NCI-H345 (cell line): Measurements from ENCODE around the gene ITPK1.

Experiments
- DNase-seq: peaks from one replicate; lab custom pipeline; 2025; lab: John Stamatoyannopoulos, UW

Gene ITPK1

DNA sequence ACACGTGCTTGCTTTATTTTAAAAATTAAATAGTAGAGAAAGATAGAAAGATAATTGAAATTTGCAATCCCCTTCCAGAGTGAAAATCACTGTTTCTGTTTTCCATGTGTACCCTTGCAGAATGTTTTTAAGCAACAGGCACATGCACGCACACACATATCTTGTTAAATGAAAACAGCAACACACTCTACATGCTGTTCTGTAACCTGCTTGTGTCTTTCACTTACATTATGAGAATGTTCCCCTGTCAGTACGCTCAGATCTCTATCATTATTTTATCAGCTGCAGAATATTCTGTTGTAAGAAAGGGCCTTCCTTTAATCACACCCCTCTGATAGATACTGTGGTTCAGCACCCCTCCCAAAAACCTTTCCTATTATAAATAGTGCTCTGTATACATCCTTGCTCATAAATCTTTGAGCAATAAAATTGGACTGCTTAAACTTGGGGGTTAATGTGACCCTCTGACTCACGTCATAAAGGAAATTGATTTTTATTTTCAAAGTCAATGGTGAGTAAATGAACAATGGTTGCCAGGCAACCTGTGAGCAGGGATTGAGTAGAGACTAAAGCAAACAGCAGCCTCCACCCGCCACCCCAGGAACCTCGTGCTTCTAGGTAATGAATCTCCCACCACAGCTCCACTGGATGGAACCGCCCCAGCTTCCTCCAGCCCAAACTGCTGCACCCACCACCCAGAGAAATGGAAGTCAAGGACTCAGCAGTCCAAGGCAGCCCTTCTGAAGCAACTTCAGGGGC lies 224.7 kb downstream of the ITPK1 start:
- DNase-seq: peak; percentile 94

DNA sequence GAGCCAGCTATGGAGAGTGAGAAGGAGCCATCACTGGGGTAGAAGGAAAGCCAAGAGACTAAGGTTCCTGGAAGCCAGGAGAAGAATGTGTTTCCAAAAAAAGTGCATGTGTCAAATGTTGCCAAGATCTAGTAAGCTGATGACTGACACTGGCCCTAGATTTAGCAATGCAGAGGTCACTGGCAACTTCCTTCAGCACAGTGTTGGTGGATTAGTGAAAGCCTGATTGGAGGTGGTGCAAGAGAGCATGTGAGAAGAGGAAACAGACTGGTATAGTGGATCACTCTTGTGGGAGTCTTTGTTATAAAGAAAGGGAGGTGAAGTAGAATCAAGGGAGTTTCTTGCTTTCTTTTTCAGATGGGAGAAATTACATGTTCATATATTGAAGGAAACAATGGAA lies 226.8 kb downstream of the ITPK1 start:
- no peak for DNase-seq

DNA sequence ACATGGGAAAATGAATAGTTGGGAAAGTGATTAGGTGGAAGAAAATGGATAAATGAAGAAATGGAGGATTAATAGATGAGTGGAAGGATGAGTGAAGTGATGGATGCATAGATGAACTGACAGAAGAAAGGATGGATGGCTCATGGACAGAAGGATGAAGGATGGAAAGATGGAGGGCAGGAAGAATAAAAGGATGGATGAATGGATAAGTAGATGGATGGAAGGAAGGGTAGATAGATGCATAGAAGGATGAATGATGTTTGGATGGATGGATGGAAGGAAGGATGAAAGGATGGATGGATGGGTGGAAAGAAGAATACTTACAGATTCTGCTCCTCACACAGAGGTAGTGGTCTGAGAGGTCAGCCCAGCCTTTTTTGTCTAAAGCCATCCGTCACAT lies 228.6 kb downstream of the ITPK1 start:
- DNase-seq: no peak
